Breast epithelium (tissue), 4 donors: ENCODE measurements around the gene KCTD11. TPM values are rescaled to one million over a fixed set of nuclear protein-coding genes. Genes with fewer than 3 reads are reported as not detected.

Source experiments
- DNase-seq, 2 donors: peaks; one replicate each; pipeline ENCODE4 v3.0.0-alpha.2; 2019; ENCODE audit warnings: low spot score in 2 of 2
- H3K27ac ChIP-seq, 2 donors: fragments of 200-600 bp; sonication (generic) in 1 of 2; one replicate each; pipeline ENCODE4 v1.5.1; 2016 to 2019; ENCODE audit warnings: mild to moderate bottlenecking in 1 of 2
- H3K27me3 ChIP-seq, 2 donors: fragments of 200-600 bp; sonication (generic) in 1 of 2; one replicate each; pipeline versions ENCODE4 v1.5.1 to v1.6.0; 2017 to 2019; ENCODE audit warnings: control low read depth in 1 of 2, mild to moderate bottlenecking in 1 of 2
- H3K36me3 ChIP-seq: fragments of 200-600 bp; one replicate; pipeline ENCODE4 v1.5.1; 2019
- H3K4me1 ChIP-seq, 2 donors: fragments of 200-600 bp; sonication (generic); one replicate each; pipeline ENCODE4 v1.5.1; 2016 to 2019; ENCODE audit warnings: control low read depth in 1 of 2
- H3K4me3 ChIP-seq, 3 donors: fragments of 200-600 bp; sonication (generic); 1 replicate in 2 of 3; 2 replicates in 1 of 3; pipeline ENCODE4 v1.5.1; 2016 to 2019; ENCODE audit warnings: mild to moderate bottlenecking in 3 of 3, moderate library complexity in 2 of 3
- H3K9me3 ChIP-seq, 2 donors: fragments of 200-600 bp; sonication (generic) in 1 of 2; one replicate each; pipeline ENCODE4 v1.5.1; 2016 to 2019; ENCODE audit warnings: control low read depth in 1 of 2
- POLR2A ChIP-seq: fragments of 450-650 bp; IDR thresholded peaks from one replicate; pipeline ENCODE4 v1.6.1; 2016; ENCODE audit warnings: antibody characterized with exemption, mild to moderate bottlenecking, moderate library complexity
- POLR2AphosphoS5 ChIP-seq, 3 donors: sonication (generic); formaldehyde crosslinking; IDR thresholded peaks; one replicate each; pipeline ENCODE4 v1.6.1; 2017; ENCODE audit warnings: antibody characterized with exemption in 3 of 3
- intact Hi-C: fragments of 100-400 bp; cut with DNase I; formaldehyde crosslinking; loops from one replicate; pipeline ENCODE4 v1.15.1; 2023; ENCODE audit warnings: low total_unique reads
- total RNA-seq, 3 donors: library from RNA; depleted of rRNA; stranded (reverse); fragments of >200 nt; gene quantifications; one replicate each; pipeline ENCODE4 v1.1.0, GENCODE V29; 2016
- TF ChIP-seq, protein P1 (sequence below), 3 donors: fragments of 450-650 bp; IDR thresholded peaks; one replicate each; pipeline ENCODE4 v1.5.1; 2016 to 2017; ENCODE audit warnings: antibody characterized with exemption in 3 of 3, mild to moderate bottlenecking in 3 of 3, moderate library complexity in 3 of 3

Gene KCTD11
- total RNA-seq, 3 donors from 2014 or later, result 9.1 to 11.5 (median 11.0) TPM

DNA sequence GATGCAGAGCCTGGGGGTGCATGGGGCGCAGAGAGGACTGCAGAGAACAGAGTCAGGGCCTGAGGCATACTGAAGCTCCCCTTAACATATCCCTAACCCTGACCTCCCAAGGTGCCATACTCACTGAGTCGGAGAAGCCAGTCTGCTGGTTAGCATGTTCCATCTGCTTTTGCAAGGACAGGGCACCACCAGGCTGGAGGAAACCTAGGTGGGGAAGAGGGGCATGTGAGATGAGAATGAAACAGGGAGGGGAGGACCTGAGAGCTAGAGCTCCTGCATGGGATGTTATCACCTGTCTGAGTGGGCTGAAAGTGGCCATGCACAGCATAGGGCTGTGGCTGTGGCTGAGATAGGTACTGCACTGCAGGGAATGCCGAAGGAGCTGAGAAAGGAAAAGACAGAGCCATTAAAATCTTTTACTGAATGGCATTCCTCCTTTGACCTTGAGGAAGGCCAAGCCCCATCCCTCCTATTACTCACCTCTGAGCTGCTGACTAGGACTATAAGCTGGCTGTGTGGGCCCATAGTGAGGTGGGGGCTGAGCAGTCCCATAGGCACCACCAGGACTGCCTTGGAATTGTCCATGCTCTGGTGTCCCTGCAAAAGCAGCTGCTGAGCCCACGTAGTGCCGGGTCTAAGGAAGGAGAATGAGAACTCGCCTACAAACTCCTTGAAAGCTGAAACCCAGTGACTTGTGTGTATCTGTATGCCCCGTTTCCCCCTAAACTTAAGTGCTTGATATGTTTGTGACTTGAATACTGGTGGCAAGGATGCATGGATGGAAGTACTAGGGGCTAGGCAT lies 38.7 kb upstream of the KCTD11 start:
- no peak for DNase-seq
- peaks cover 5 to 30% of the 10 kb centered on the region in 2 donors for H3K4me1 ChIP-seq
- intact Hi-C loops, result no loop called here
- no peak overlapping the region for H3K4me3 ChIP-seq
- peak overlapping the region in 1 of 2 donors; percentile 9 for H3K27ac ChIP-seq
- H3K27me3 ChIP-seq, result no peaks in the 10 kb centered on the region
- H3K9me3 ChIP-seq, result no peaks in the 10 kb centered on the region
- no peaks in the 10 kb centered on the region for H3K36me3 ChIP-seq
- TF ChIP-seq POLR2A, result no peak
- TF ChIP-seq, protein P1, sequence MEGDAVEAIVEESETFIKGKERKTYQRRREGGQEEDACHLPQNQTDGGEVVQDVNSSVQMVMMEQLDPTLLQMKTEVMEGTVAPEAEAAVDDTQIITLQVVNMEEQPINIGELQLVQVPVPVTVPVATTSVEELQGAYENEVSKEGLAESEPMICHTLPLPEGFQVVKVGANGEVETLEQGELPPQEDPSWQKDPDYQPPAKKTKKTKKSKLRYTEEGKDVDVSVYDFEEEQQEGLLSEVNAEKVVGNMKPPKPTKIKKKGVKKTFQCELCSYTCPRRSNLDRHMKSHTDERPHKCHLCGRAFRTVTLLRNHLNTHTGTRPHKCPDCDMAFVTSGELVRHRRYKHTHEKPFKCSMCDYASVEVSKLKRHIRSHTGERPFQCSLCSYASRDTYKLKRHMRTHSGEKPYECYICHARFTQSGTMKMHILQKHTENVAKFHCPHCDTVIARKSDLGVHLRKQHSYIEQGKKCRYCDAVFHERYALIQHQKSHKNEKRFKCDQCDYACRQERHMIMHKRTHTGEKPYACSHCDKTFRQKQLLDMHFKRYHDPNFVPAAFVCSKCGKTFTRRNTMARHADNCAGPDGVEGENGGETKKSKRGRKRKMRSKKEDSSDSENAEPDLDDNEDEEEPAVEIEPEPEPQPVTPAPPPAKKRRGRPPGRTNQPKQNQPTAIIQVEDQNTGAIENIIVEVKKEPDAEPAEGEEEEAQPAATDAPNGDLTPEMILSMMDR (IDR thresholded peaks at IDR 0.05), result no peak
- no peak for TF ChIP-seq POLR2AphosphoS5 (IDR thresholded peaks at IDR 0.05)

DNA sequence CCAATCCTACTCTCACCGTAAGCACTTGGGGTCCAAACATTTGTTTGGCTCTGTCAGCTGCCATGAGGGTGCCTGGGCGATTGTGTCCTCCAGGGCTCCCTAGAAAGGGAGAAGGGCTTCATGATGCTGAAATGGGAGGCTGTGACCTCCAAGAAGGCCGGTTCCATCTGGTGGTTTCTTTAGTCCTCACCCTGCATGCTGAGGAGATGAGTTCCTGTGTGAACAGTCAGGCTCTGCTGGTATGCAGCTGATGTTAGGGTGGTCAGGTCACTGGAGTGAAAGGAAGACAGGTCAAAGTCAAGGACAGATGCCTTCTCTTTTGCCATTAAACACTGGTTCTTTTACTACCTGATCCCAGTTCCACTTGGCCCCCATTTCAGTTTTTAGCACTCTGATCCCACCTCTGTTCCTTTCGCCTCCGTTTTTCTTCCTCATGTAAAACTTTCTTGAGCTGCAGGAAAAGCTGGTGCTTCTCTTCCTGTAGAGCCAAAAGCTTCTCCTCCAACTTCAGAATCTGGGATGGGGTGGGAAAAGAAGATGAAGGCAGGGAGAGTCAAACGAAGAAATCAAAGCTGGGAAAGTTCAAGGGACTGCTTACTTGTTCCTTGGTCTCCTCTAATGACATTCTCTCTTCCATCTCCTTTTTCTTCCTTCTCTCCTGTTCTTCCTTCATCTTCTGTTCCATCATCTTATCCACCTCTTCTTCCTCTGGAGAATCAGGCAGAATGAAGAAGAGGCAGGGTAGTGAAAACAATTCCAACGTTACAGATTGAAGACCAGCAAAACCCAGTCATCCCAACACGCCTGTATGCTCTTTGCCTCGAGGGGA lies 37.9 kb upstream of the KCTD11 start:
- intact Hi-C loops, result no loop called here

DNA sequence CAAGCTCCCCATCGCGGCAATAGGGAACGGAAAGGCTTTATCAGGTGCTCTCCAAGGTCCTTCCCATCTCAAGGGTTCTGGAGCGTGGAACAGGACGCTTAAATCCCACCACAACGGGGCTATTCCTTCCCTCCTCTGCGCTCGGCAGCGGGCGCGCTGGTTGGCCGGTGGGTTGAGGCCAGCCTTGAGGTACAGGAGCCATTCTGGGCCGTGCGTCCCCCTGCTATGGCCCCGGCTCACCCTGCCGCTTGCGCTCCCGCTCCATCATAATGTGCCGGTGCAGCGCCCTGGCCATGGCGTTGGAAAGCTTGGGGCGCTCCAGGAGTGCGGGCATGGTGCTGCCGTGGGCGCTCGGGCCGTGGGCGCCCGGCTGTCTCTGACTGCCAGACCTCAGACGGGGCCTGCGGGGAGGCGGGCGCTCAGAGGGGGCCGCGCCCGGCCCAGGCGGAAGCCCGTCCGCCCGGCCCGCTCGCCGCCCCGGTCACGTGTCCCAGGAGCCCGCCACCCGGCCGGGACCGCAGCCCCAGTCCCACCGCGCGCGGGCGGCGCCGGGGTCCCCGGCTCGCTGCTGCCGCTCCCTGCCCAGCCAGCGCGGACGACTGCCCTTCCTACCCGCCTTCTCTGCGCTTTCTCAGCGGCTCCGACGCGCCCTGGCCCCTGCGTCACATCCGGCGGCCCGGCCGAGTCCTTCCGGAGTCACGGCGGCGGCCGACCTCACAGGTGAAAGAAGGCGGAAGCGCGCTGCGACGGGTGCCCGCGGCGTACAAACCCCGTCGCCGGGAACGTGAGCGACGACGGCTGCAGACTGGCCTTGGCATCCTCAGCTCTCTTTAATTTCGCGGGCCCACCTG lies 37.0 kb upstream of the KCTD11 start, which contains the start of gene GPS2:
GPS2 (minus strand) TSS at position 642 of the 851 bp plus-strand sequence; CDS start at position 334, 308 bp downstream.
- Histone ChIP-seq H3K27me3 (no peaks in the 10 kb centered on the region), H3K4me3 (peak within 1 kb of the TSS; percentile 80 to 96 (median 86)), H3K9me3 (no peaks in the 10 kb centered on the region), H3K36me3 (no peaks in the 10 kb centered on the region), H3K4me1 (peaks cover 1 to 17% of the 10 kb centered on the region in 2 donors), H3K27ac (peak within 1 kb of the TSS; percentile 97 to 98)
- DNase-seq, result peak; percentile 90 to 93
- TF ChIP-seq POLR2A (peak; percentile 73), POLR2AphosphoS5 (IDR thresholded peaks at IDR 0.05) (peak; percentile 95 to 97 (median 96))
- TF ChIP-seq, protein P1 (IDR thresholded peaks at IDR 0.05), result no peak
- intact Hi-C loops, result no loop called here

More for the DNA sequence above, 37.9 kb upstream of the KCTD11 start:
- Histone ChIP-seq H3K27ac (peak overlapping the region; percentile 97 to 98), H3K9me3 (no peaks in the 10 kb centered on the region), H3K27me3 (no peaks in the 10 kb centered on the region), H3K4me1 (peaks cover 5 to 26% of the 10 kb centered on the region in 2 donors), H3K36me3 (no peaks in the 10 kb centered on the region), H3K4me3 (peak overlapping the region; percentile 80 to 96 (median 86))
- no peak for DNase-seq
- TF ChIP-seq POLR2AphosphoS5 (IDR thresholded peaks at IDR 0.05), result no peak
- TF ChIP-seq POLR2A, result no peak
- TF ChIP-seq, protein P1 (IDR thresholded peaks at IDR 0.05), result no peak

DNA sequence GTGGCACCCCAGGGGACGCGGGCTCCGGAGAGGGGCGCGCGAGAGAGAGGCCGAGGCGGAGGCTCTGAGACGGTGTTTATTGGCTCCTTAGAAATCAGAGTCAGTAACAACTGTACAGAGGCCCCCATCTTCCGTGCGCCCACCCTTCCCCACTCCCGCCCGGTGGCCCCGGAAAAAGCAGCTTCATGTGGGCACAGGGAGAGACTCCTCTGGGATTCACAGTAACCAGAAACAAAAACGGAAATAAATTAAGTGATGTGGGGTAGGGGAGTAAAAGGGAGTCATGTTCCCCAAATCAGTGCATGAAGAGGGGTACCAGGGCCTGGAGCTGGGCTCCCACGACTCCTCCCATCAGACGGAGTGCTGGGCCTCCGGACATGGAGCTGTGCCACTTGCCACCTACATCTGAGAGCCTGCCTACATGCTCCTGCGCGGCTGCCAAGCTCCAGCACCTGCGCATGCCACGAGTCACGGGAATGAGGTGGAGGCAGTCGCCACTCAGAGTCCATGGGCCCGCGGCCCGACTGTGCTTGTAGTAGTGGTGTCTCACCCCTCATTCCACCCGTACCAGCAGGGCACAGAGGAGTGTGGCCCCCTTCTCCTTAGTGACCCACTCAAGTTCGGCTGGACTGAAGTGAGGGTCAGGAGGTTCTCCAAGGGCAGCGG lies 36.3 kb upstream of the KCTD11 start:
- Histone ChIP-seq H3K36me3 (no peaks in the 10 kb centered on the region), H3K27ac (peak overlapping the region; percentile 97 to 98), H3K4me3 (peak overlapping the region; percentile 80 to 96 (median 86)), H3K4me1 (peaks cover 0 to 11% of the 10 kb centered on the region in 2 donors), H3K9me3 (no peaks in the 10 kb centered on the region), H3K27me3 (no peaks in the 10 kb centered on the region)
- intact Hi-C loops, result no loop called here
- DNase-seq, result peak; percentile 66 to 69
- no peak for TF ChIP-seq POLR2AphosphoS5 (IDR thresholded peaks at IDR 0.05)
- TF ChIP-seq, protein P1 (IDR thresholded peaks at IDR 0.05), result no peak
- TF ChIP-seq POLR2A, result peak; percentile 4
